Measurements from ENCODE around the gene TFDP2. TPM values are rescaled to one million over a fixed set of nuclear protein-coding genes. Genes with fewer than 3 reads are reported as not detected.

Gene TFDP2, protein sequence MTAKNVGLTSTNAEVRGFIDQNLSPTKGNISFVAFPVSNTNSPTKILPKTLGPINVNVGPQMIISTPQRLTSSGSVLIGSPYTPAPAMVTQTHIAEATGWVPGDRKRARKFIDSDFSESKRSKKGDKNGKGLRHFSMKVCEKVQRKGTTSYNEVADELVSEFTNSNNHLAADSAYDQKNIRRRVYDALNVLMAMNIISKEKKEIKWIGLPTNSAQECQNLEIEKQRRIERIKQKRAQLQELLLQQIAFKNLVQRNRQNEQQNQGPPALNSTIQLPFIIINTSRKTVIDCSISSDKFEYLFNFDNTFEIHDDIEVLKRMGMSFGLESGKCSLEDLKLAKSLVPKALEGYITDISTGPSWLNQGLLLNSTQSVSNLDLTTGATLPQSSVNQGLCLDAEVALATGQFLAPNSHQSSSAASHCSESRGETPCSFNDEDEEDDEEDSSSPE
- total RNA-seq (31.7 and 32.9 TPM in 2 replicates), polyA plus RNA-seq (5.5 and 8.0 TPM in 2 replicates), polyA minus RNA-seq (14.7 and 17.1 TPM in 2 replicates)
- 21.9 TPM for total RNA-seq (2013)

DNA sequence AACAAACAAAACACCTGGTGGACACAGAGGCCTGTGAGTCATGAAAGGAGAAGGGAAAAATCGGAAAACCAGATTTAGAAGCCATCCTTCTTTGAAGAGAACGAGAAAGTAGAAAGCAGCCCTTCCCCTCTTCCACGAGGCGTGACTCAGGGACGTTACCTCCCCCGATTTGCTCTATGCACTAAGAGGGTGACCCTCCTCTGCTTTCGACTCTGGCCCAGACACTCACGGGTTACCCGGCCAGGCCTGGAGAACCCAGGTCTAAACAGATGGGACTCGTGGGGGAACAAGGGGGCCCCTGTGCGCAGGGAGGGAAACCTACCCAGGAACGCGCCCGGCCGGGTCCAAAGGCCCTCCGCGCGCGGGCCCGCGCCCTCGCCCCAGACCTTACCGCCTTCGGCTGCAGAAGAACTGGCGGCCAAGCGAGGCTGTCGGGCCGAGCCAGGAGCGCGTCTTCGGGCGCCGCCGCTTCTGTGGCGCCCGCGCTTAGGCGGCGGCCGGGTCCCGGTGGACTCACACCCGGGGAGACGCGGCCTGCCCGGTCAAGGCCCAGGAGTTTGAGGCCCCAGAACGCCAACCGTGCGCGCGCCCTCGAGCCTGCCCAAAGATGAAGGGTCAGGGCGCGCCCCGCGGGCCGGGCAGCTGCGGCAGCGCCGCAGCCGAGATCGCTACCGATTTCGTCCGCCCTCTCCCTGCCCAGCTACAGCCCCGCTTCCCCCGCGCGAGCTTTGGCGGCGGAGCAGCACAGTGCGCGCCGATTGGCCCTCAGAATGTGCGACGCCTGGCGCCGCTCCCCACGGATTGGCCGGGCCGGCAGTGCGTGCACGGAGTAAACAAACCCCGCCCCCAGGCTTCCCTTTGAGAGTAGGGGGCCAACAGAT lies at the start of gene TFDP2:
Gene TFDP2, minus strand, starts transcription at position 753 of the 881 bp plus-strand sequence. CDS start 47,795 bp downstream, outside the sequence.
- H3K4me1 Mint-ChIP-seq = peaks cover 19% of the 10 kb centered on the region
- H3K27me3 ChIP-seq (replicated peaks in 1 of 4; ENCODE audit: control extremely low read depth in 1 of 4, control insufficient read depth in 3 of 4, insufficient read depth in 4 of 4, low read length in 3 of 4) = no peaks in the 10 kb centered on the region
- CTCF ChIA-PET = interaction anchor here (0.9 kb wide), 1 partner anchor 23 kb away, joined by 3 read pairs; no protein-coding TSS in a partner anchor

More for the DNA sequence above, at the start of gene TFDP2:
- Histone ChIP-seq H4K20me1 (ENCODE audit: control insufficient read depth, insufficient read depth, low read length, poor library complexity, severe bottlenecking) (no peaks in the 10 kb centered on the region), H2AFZ (ENCODE audit: insufficient read depth, low read depth, low read length, poor library complexity, severe bottlenecking) (peak within 1 kb of the TSS; percentile 86), H3K4me3 (ENCODE audit: control extremely low read depth in 1 of 5, extremely low read depth in 1 of 5, insufficient read depth in 1 of 5, low read depth in 2 of 5, low read length in 4 of 5) (peak within 1 kb of the TSS; percentile 56 to 85 (median 74)), H3K4me1 (ENCODE audit: control insufficient read depth in 2 of 2, insufficient read depth in 2 of 2, low read length in 2 of 2) (peaks cover 7 to 15% of the 10 kb centered on the region in 2 donors), H3K4me2 (replicated peaks; ENCODE audit: low read depth, low read length, poor library complexity, severe bottlenecking) (peak within 1 kb of the TSS; percentile 92), H3K9me3 (ENCODE audit: control extremely low read depth in 1 of 3, control insufficient read depth in 2 of 3, insufficient read depth in 1 of 3, low read length in 2 of 3) (no peaks in the 10 kb centered on the region), H3K79me2 (ENCODE audit: control insufficient read depth, insufficient read depth, low read length) (peaks cover 11% of the 10 kb centered on the region), H3K36me3 (replicated peaks in 1 of 2; ENCODE audit: control extremely low read depth in 1 of 2, control insufficient read depth in 1 of 2, extremely low read depth in 1 of 2, insufficient read depth in 2 of 2, low read length in 1 of 2) (no peaks in the 10 kb centered on the region), H3K9ac (ENCODE audit: low read length) (peak within 1 kb of the TSS; percentile 79), H3K27ac (ENCODE audit: low read length in 2 of 2) (peak within 1 kb of the TSS in 1 of 2 donors; percentile 76)
- ATAC-seq (ENCODE audit: low read depth) = peak; percentile 98
- POLR2A ChIA-PET = no interaction called here
- no peaks in the 10 kb centered on the region for H3K27me3 Mint-ChIP-seq
- TF ChIP-seq, protein P1, sequence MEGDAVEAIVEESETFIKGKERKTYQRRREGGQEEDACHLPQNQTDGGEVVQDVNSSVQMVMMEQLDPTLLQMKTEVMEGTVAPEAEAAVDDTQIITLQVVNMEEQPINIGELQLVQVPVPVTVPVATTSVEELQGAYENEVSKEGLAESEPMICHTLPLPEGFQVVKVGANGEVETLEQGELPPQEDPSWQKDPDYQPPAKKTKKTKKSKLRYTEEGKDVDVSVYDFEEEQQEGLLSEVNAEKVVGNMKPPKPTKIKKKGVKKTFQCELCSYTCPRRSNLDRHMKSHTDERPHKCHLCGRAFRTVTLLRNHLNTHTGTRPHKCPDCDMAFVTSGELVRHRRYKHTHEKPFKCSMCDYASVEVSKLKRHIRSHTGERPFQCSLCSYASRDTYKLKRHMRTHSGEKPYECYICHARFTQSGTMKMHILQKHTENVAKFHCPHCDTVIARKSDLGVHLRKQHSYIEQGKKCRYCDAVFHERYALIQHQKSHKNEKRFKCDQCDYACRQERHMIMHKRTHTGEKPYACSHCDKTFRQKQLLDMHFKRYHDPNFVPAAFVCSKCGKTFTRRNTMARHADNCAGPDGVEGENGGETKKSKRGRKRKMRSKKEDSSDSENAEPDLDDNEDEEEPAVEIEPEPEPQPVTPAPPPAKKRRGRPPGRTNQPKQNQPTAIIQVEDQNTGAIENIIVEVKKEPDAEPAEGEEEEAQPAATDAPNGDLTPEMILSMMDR (IDR thresholded peaks at IDR 0.05) = no peak
- TF ChIP-seq EZH2 (IDR thresholded peaks at IDR 0.05; ENCODE audit: borderline replicate concordance, insufficient read depth, low read depth, low read length, poor library complexity, severe bottlenecking) = no peak
- WGBS (ENCODE audit: insufficient coverage) = under 1% methylated on average over 78 of the region's 83 CpGs
- H3K9me3 Mint-ChIP-seq (ENCODE audit: insufficient read depth) = no peaks in the 10 kb centered on the region
- H3K4me3 Mint-ChIP-seq = peak within 1 kb of the TSS; percentile 88
- peak within 1 kb of the TSS; percentile 87 for H3K27ac Mint-ChIP-seq
- intact Hi-C loops (cut with micrococcal nuclease) = loop anchor here (1.0 to 5.0 kb wide), 7 partner anchors 76 to 853 kb away; partner anchors contain the start of genes ATP1B3, ATR, GK5 and RNF7
- peak; percentile 88 for DNase-seq
